Measurements from ENCODE around the gene CASP8. TPM values are rescaled to one million over a fixed set of nuclear protein-coding genes. Genes with fewer than 3 reads are reported as not detected.

Gene CASP8
- total RNA-seq, 1 donor from 2014 or later = 84.4 TPM

- Mint-ChIP-seq H3K27ac (peak overlapping the region; percentile 54), H3K27me3 (no peaks in the 10 kb centered on the region), H3K36me3 (ENCODE audit: low read depth) (peaks cover 33% of the 10 kb centered on the region), H3K9me3 (no peaks in the 10 kb centered on the region), H3K4me3 (no peak overlapping the region), H3K4me1 (peaks cover 74% of the 10 kb centered on the region)
- POLR2A ChIA-PET = interaction anchor here (0.6 to 2.6 kb wide), 7 partner anchors 9 to 101 kb away, joined by 3 to 17 read pairs (median 7); partner anchors contain the start of gene CASP8
- CTCF ChIA-PET = interaction anchor here (0.7 to 2.1 kb wide), 5 partner anchors 14 to 337 kb away, joined by 3 to 9 read pairs (median 4); partner anchors contain the start of gene CASP8
- ATAC-seq (ENCODE audit: low read depth) (no peak), DNase-seq (no peak)
- intact Hi-C loops (cut with micrococcal nuclease) = no loop called here
- TF ChIP-seq, protein P1, sequence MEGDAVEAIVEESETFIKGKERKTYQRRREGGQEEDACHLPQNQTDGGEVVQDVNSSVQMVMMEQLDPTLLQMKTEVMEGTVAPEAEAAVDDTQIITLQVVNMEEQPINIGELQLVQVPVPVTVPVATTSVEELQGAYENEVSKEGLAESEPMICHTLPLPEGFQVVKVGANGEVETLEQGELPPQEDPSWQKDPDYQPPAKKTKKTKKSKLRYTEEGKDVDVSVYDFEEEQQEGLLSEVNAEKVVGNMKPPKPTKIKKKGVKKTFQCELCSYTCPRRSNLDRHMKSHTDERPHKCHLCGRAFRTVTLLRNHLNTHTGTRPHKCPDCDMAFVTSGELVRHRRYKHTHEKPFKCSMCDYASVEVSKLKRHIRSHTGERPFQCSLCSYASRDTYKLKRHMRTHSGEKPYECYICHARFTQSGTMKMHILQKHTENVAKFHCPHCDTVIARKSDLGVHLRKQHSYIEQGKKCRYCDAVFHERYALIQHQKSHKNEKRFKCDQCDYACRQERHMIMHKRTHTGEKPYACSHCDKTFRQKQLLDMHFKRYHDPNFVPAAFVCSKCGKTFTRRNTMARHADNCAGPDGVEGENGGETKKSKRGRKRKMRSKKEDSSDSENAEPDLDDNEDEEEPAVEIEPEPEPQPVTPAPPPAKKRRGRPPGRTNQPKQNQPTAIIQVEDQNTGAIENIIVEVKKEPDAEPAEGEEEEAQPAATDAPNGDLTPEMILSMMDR (IDR thresholded peaks at IDR 0.05) = no peak
These were observed 17.6 kb upstream of the CASP8 start for GRCh38 chr2:201242571-201243277.

DNA sequence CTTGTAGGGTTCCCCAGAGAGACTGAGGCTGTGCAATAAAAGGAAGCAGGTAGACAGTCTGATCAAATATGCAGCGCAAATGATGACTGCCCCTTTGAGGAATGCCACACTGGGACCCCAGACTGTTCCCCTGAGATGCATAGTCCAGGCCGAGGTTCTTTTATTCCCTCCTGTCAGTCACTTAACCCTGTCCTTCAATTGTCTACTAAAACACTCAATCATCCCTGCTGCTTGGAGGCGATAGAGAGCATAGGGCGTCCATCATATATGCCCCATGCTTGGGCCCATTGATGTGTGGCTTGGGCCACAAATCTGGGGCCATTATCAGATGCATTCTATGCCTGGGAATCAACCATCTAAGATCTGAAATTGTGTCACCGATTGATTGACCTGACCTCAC lies 15.5 kb upstream of the CASP8 start:
- ATAC-seq (ENCODE audit: low read depth) (no peak), DNase-seq (no peak)
- no peaks in the 10 kb centered on the region for H3K9me3 Mint-ChIP-seq
- peaks cover 25% of the 10 kb centered on the region for H3K36me3 Mint-ChIP-seq (ENCODE audit: low read depth)
- H3K27ac Mint-ChIP-seq = peak overlapping the region; percentile 46
- no peak overlapping the region for H3K4me3 Mint-ChIP-seq
- ChIA-PET CTCF (no interaction called here), POLR2A (interaction anchor here (0.6 to 1.2 kb wide), 2 partner anchors 15 to 17 kb away, joined by 3 to 17 read pairs; partner anchors contain the start of gene CASP8)
- peaks cover 77% of the 10 kb centered on the region for H3K4me1 Mint-ChIP-seq
- TF ChIP-seq, protein P1 (IDR thresholded peaks at IDR 0.05) = no peak
- intact Hi-C loops (cut with micrococcal nuclease) = loop anchor here (2.0 kb wide), 1 partner anchor 14 kb away; no protein-coding TSS in a partner anchor
- no peaks in the 10 kb centered on the region for H3K27me3 Mint-ChIP-seq

DNA sequence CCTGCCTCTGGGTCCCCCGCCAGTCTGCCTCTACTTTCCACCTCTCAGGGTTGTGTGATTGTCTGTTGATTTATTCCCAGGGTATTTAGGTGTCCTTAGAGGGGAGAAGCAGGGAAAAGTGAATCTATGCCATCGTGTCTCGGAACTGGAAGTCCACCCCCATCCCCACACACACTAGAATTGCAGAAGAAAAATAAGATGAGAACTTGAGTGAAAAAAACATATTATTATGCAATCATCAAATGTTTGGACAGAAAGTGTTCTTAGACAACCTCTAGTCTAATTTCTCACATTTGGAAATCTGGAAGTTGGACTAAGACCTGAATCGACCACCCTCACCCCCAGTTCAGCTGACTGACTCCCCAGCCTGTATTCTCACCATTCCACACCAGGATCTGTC lies 14.1 kb upstream of the CASP8 start:
- POLR2A ChIA-PET = interaction anchor here (3.1 kb wide), 1 partner anchor 14 kb away, joined by 19 read pairs; the partner anchor contains the start of gene CASP8
- intact Hi-C loops (cut with micrococcal nuclease) = no loop called here
- no peak for DNase-seq
- H3K9me3 Mint-ChIP-seq = no peaks in the 10 kb centered on the region
- H3K27me3 Mint-ChIP-seq = no peaks in the 10 kb centered on the region
- H3K4me3 Mint-ChIP-seq = no peak overlapping the region
- TF ChIP-seq, protein P1 (IDR thresholded peaks at IDR 0.05) = no peak
- no peak for ATAC-seq (ENCODE audit: low read depth)
- CTCF ChIA-PET = no interaction called here
- H3K27ac Mint-ChIP-seq = peak overlapping the region; percentile 50
- peaks cover 17% of the 10 kb centered on the region for H3K36me3 Mint-ChIP-seq (ENCODE audit: low read depth)
- H3K4me1 Mint-ChIP-seq = peaks cover 77% of the 10 kb centered on the region

- intact Hi-C loops (cut with micrococcal nuclease) = no loop called here
- Mint-ChIP-seq H3K27me3 (no peaks in the 10 kb centered on the region), H3K27ac (no peak overlapping the region), H3K36me3 (ENCODE audit: low read depth) (peaks cover 12% of the 10 kb centered on the region), H3K4me3 (no peak overlapping the region), H3K4me1 (peaks cover 75% of the 10 kb centered on the region), H3K9me3 (no peaks in the 10 kb centered on the region)
- ChIA-PET CTCF (no interaction called here), POLR2A (interaction anchor here (1.3 to 3.1 kb wide), 2 partner anchors 9 to 12 kb away, joined by 5 to 19 read pairs; partner anchors contain the start of gene CASP8)
- TF ChIP-seq, protein P1 (IDR thresholded peaks at IDR 0.05) = no peak
- ATAC-seq (ENCODE audit: low read depth) (no peak), DNase-seq (no peak)
These were observed 12.0 kb upstream of the CASP8 start for GRCh38 chr2:201248288-201248844.

- ChIA-PET CTCF (no interaction called here), POLR2A (no interaction called here)
- no peak for DNase-seq
- H3K9me3 Mint-ChIP-seq = no peaks in the 10 kb centered on the region
- TF ChIP-seq, protein P1 (IDR thresholded peaks at IDR 0.05) = no peak
- H3K4me3 Mint-ChIP-seq = no peak overlapping the region
- no peak for ATAC-seq (ENCODE audit: low read depth)
- H3K27ac Mint-ChIP-seq = peak overlapping the region; percentile 67
- H3K36me3 Mint-ChIP-seq (ENCODE audit: low read depth) = peaks cover 12% of the 10 kb centered on the region
- intact Hi-C loops (cut with micrococcal nuclease) = loop anchor here (1.0 kb wide), 1 partner anchor 8 kb away; no protein-coding TSS in a partner anchor
- no peaks in the 10 kb centered on the region for H3K27me3 Mint-ChIP-seq
- peaks cover 74% of the 10 kb centered on the region for H3K4me1 Mint-ChIP-seq
These were observed 10.4 kb upstream of the CASP8 start for GRCh38 chr2:201249889-201250288.
